ENCODE results near the gene BOK. TPM values are rescaled to one million over a fixed set of nuclear protein-coding genes. Genes with fewer than 3 reads are reported as not detected.
A peak's percentile ranks its signal among the peaks of the same experiment; 100 is the strongest.

Gene BOK
- total and polyA plus RNA-seq, 2 of the 13 experiments (the other 11 are each of a cell fraction or from before 2014, with no cell fraction given), result 35.5 to 39.2 TPM

GRCh38 chr2:241609859-241610793 lies 51.6 kb downstream of the BOK start (continued):
- TF ChIP-seq SMYD3 (CRISPR knock-in tag; IDR thresholded peaks at IDR 0.05), result no peak
- TF ChIP-seq ZNF784 (CRISPR knock-in tag; IDR thresholded peaks at IDR 0.05; ENCODE audit: borderline replicate concordance), result peak; percentile 15; the same call in 1 of the 2 replicates
- TF ChIP-seq MATR3 (CRISPR knock-in tag; IDR thresholded peaks at IDR 0.05), result no peak
- TF ChIP-seq HOXA7 (CRISPR knock-in tag; IDR thresholded peaks at IDR 0.05), result no peak
- TF ChIP-seq NFE2L2 (IDR thresholded peaks at IDR 0.05; ENCODE audit: low read length), result no peak
- peak; percentile 94; the same call in 1 of the 2 replicates for TF ChIP-seq MYPOP (CRISPR knock-in tag; IDR thresholded peaks at IDR 0.05)
- TF ChIP-seq REST (IDR thresholded peaks at IDR 0.05; ENCODE audit: borderline replicate concordance in 1 of 2, low read depth in 1 of 2, low read length in 2 of 2), result no peak
- peak; percentile 34 for TF ChIP-seq ISL2 (CRISPR knock-in tag; IDR thresholded peaks at IDR 0.05)
- TF ChIP-seq SIX4 (CRISPR knock-in tag; IDR thresholded peaks at IDR 0.05), result no peak; the same call in 1 of the 2 replicates
- TF ChIP-seq FOXK1 (CRISPR knock-in tag; IDR thresholded peaks at IDR 0.05; ENCODE audit: borderline replicate concordance, low read depth), result peak; percentile 56; the same call in 1 of the 2 replicates
- TF ChIP-seq SMARCC2 (IDR thresholded peaks at IDR 0.05), result no peak
- no peak; a peak in 1 of 4 replicates for TF ChIP-seq NR2F1 (CRISPR knock-in tag; IDR thresholded peaks at IDR 0.05)
- peak; percentile 93 for TF ChIP-seq RBFOX2 (IDR thresholded peaks at IDR 0.05; ENCODE audit: low read depth, low read length)
- peak; percentile 54 for TF ChIP-seq ASH2L (IDR thresholded peaks at IDR 0.05; ENCODE audit: insufficient read length, low read depth, low read length)
- TF ChIP-seq ZSCAN9 (CRISPR knock-in tag; IDR thresholded peaks at IDR 0.05; ENCODE audit: borderline replicate concordance), result peak; percentile 67; the same call in 1 of the 2 replicates
- TF ChIP-seq ZNF597 (CRISPR knock-in tag; IDR thresholded peaks at IDR 0.05), result no peak
- TF ChIP-seq BRCA1 (CRISPR knock-in tag; IDR thresholded peaks at IDR 0.05), result no peak
- TF ChIP-seq CENPT (CRISPR knock-in tag; IDR thresholded peaks at IDR 0.05; ENCODE audit: low read depth), result no peak
- no peak; the same call in 1 of the 2 replicates for TF ChIP-seq MNT (IDR thresholded peaks at IDR 0.05)
- TF ChIP-seq ZNF703 (CRISPR knock-in tag; IDR thresholded peaks at IDR 0.05; ENCODE audit: borderline replicate concordance), result peak; percentile 69; the same call in 1 of the 2 replicates
